Memory B cell (primary cell): ENCODE data around the gene PSMG3.

Experiments
- ATAC-seq: fragments of 150-1000 bp; cut with Tn5 transposase; 2 replicates; pipeline ENCODE4 v1.10.0; 2021; ENCODE audit warnings: low read depth, mild to moderate bottlenecking, moderate library complexity
- DNase-seq, 2 donors: peaks; one replicate each; pipeline ENCODE4 v3.0.0; 2022; ENCODE audit warnings: low spot score in 2 of 2
- H3K27ac Mint-ChIP-seq: one replicate; pipeline ENCODE4 v1.8.0; 2022; ENCODE audit warnings: mild to moderate bottlenecking, moderate library complexity, mixed read lengths
- H3K27me3 Mint-ChIP-seq: one replicate; pipeline ENCODE4 v1.8.0; 2022; ENCODE audit warnings: mixed read lengths
- H3K36me3 Mint-ChIP-seq: one replicate; pipeline ENCODE4 v1.8.0; 2022; ENCODE audit warnings: mild to moderate bottlenecking, mixed read lengths
- H3K4me1 Mint-ChIP-seq: one replicate; pipeline ENCODE4 v1.8.0; 2022; ENCODE audit warnings: mixed read lengths
- H3K4me3 Mint-ChIP-seq: one replicate; pipeline ENCODE4 v1.8.0; 2022; ENCODE audit warnings: mild to moderate bottlenecking, moderate library complexity, mixed read lengths
- H3K9me3 Mint-ChIP-seq: one replicate; pipeline ENCODE4 v1.8.0; 2022; ENCODE audit warnings: mixed read lengths

Gene PSMG3

GRCh38 chr7:1579481-1580421, 9.9 kb upstream of the PSMG3 start:
- DNase-seq (peak; percentile 65 to 76), ATAC-seq (peak; percentile 97)
- peaks cover 16% of the 10 kb centered on the region for H3K4me1 Mint-ChIP-seq
- peaks cover 7% of the 10 kb centered on the region for H3K36me3 Mint-ChIP-seq
- H3K9me3 Mint-ChIP-seq: peaks cover 3% of the 10 kb centered on the region
- peak overlapping the region; percentile 28 for H3K27ac Mint-ChIP-seq
- no peaks in the 10 kb centered on the region for H3K27me3 Mint-ChIP-seq
- peak overlapping the region; percentile 27 for H3K4me3 Mint-ChIP-seq

- Mint-ChIP-seq H3K9me3 (peaks cover 3% of the 10 kb centered on the region), H3K4me1 (peaks cover 16% of the 10 kb centered on the region), H3K27me3 (no peaks in the 10 kb centered on the region), H3K27ac (no peak overlapping the region), H3K4me3 (no peak overlapping the region), H3K36me3 (peaks cover 6% of the 10 kb centered on the region)
- no peak for ATAC-seq
- no peak for DNase-seq
These were observed 8.7 kb upstream of the PSMG3 start for GRCh38 chr7:1578513-1578912.

GRCh38 chr7:1576521-1577253, 6.9 kb upstream of the PSMG3 start:
- Mint-ChIP-seq H3K4me1 (peaks cover 24% of the 10 kb centered on the region), H3K9me3 (peaks cover 3% of the 10 kb centered on the region), H3K36me3 (peaks cover 8% of the 10 kb centered on the region), H3K4me3 (no peak overlapping the region), H3K27ac (no peak overlapping the region), H3K27me3 (no peaks in the 10 kb centered on the region)
- DNase-seq: no peak
- no peak for ATAC-seq

- no peak overlapping the region for H3K27ac Mint-ChIP-seq
These were observed 6.0 kb upstream of the PSMG3 start for GRCh38 chr7:1575809-1576208.

GRCh38 chr7:1572111-1572822, 2.4 kb upstream of the PSMG3 start:
- Mint-ChIP-seq H3K4me1 (peaks cover 17% of the 10 kb centered on the region), H3K36me3 (peaks cover 4% of the 10 kb centered on the region), H3K27ac (peak overlapping the region; percentile 60), H3K9me3 (no peaks in the 10 kb centered on the region), H3K27me3 (no peaks in the 10 kb centered on the region), H3K4me3 (peak overlapping the region; percentile 90)
- DNase-seq (no peak), ATAC-seq (no peak)

More at GRCh38 chr7:1575809-1576208, 6.0 kb upstream of the PSMG3 start:
- H3K4me1 Mint-ChIP-seq: peaks cover 27% of the 10 kb centered on the region
- H3K36me3 Mint-ChIP-seq: peaks cover 8% of the 10 kb centered on the region
- H3K27me3 Mint-ChIP-seq: no peaks in the 10 kb centered on the region
- ATAC-seq: no peak
- H3K4me3 Mint-ChIP-seq: no peak overlapping the region
- peaks cover 3% of the 10 kb centered on the region for H3K9me3 Mint-ChIP-seq
- no peak for DNase-seq

GRCh38 chr7:1569440-1569832, 396 bp downstream of the PSMG3 start:
- Mint-ChIP-seq H3K27me3 (no peaks in the 10 kb centered on the region), H3K36me3 (peaks cover 14% of the 10 kb centered on the region), H3K4me3 (peak overlapping the region; percentile 90), H3K9me3 (no peaks in the 10 kb centered on the region), H3K27ac (peak overlapping the region; percentile 97), H3K4me1 (peaks cover 20% of the 10 kb centered on the region)
- DNase-seq (no peak), ATAC-seq (peak; percentile 34)

- H3K4me3 Mint-ChIP-seq: peak overlapping the region; percentile 90
- peaks cover 20% of the 10 kb centered on the region for H3K4me1 Mint-ChIP-seq
- peak overlapping the region; percentile 97 for H3K27ac Mint-ChIP-seq
- H3K36me3 Mint-ChIP-seq: peaks cover 14% of the 10 kb centered on the region
- DNase-seq (no peak), ATAC-seq (no peak)
- no peaks in the 10 kb centered on the region for H3K9me3 Mint-ChIP-seq
- H3K27me3 Mint-ChIP-seq: no peaks in the 10 kb centered on the region
These were observed 816 bp downstream of the PSMG3 start for GRCh38 chr7:1569016-1569415.

GRCh38 chr7:1567896-1568510, 1.8 kb downstream of the PSMG3 start:
- no peaks in the 10 kb centered on the region for H3K27me3 Mint-ChIP-seq
- no peaks in the 10 kb centered on the region for H3K9me3 Mint-ChIP-seq
- peaks cover 14% of the 10 kb centered on the region for H3K36me3 Mint-ChIP-seq
- H3K27ac Mint-ChIP-seq: no peak overlapping the region
- DNase-seq (no peak), ATAC-seq (no peak)
- H3K4me1 Mint-ChIP-seq: peaks cover 19% of the 10 kb centered on the region
- H3K4me3 Mint-ChIP-seq: no peak overlapping the region

- Mint-ChIP-seq H3K4me3 (no peak overlapping the region), H3K36me3 (peaks cover 12% of the 10 kb centered on the region), H3K9me3 (no peaks in the 10 kb centered on the region), H3K4me1 (peaks cover 13% of the 10 kb centered on the region), H3K27ac (peak overlapping the region; percentile 24), H3K27me3 (peaks cover under 1% of the 10 kb centered on the region)
- DNase-seq (no peak), ATAC-seq (no peak)
These were observed 2.6 kb downstream of the PSMG3 start for GRCh38 chr7:1567049-1567771.

GRCh38 chr7:1566687-1567048, 3.2 kb downstream of the PSMG3 start:
- Mint-ChIP-seq H3K9me3 (no peaks in the 10 kb centered on the region), H3K27me3 (peaks cover 4% of the 10 kb centered on the region), H3K4me1 (peaks cover 11% of the 10 kb centered on the region), H3K4me3 (no peak overlapping the region), H3K36me3 (peaks cover 12% of the 10 kb centered on the region), H3K27ac (peak overlapping the region; percentile 24)
- ATAC-seq (no peak), DNase-seq (no peak)

- H3K27me3 Mint-ChIP-seq: peaks cover 4% of the 10 kb centered on the region
- no peak for ATAC-seq
- no peak for DNase-seq
- peaks cover 9% of the 10 kb centered on the region for H3K4me1 Mint-ChIP-seq
- H3K4me3 Mint-ChIP-seq: no peak overlapping the region
- no peak overlapping the region for H3K27ac Mint-ChIP-seq
- H3K9me3 Mint-ChIP-seq: no peaks in the 10 kb centered on the region
- H3K36me3 Mint-ChIP-seq: peaks cover 12% of the 10 kb centered on the region
These were observed 5.2 kb downstream of the PSMG3 start for GRCh38 chr7:1564603-1565022.

GRCh38 chr7:1563981-1564602, 5.7 kb downstream of the PSMG3 start:
- Mint-ChIP-seq H3K9me3 (no peaks in the 10 kb centered on the region), H3K27me3 (peaks cover 4% of the 10 kb centered on the region), H3K36me3 (peaks cover 12% of the 10 kb centered on the region), H3K4me1 (peaks cover 8% of the 10 kb centered on the region), H3K27ac (no peak overlapping the region), H3K4me3 (no peak overlapping the region)
- ATAC-seq (no peak), DNase-seq (no peak)

GRCh38 chr7:1562597-1563051, 7.2 kb downstream of the PSMG3 start:
- no peaks in the 10 kb centered on the region for H3K9me3 Mint-ChIP-seq
- peaks cover 5% of the 10 kb centered on the region for H3K4me1 Mint-ChIP-seq
- H3K36me3 Mint-ChIP-seq: peaks cover 12% of the 10 kb centered on the region
- DNase-seq (no peak), ATAC-seq (no peak)
- no peak overlapping the region for H3K4me3 Mint-ChIP-seq
- H3K27ac Mint-ChIP-seq: no peak overlapping the region
- peaks cover 6% of the 10 kb centered on the region for H3K27me3 Mint-ChIP-seq
